Nephron progenitor cell (in vitro differentiated cells): ENCODE data around the gene ABCA2.

Experiments
- DNase-seq: peaks from one replicate; pipeline ENCODE4 v3.0.0; 2021
- H3K27ac Mint-ChIP-seq: 2 replicates; pipeline ENCODE4 v1.8.0; 2021; ENCODE audit warnings: mild to moderate bottlenecking, moderate library complexity, mixed read lengths
- H3K27me3 Mint-ChIP-seq: 2 replicates; pipeline ENCODE4 v1.8.0; 2021; ENCODE audit warnings: mild to moderate bottlenecking, low read depth, mixed read lengths; ENCODE audit not compliant: poor library complexity
- H3K36me3 Mint-ChIP-seq: 2 replicates; pipeline ENCODE4 v1.8.0; 2021; ENCODE audit warnings: low read depth, mixed read lengths
- H3K4me1 Mint-ChIP-seq: 2 replicates; pipeline ENCODE4 v1.8.0; 2021; ENCODE audit warnings: mixed read lengths
- H3K4me3 Mint-ChIP-seq: 2 replicates; pipeline ENCODE4 v1.8.0; 2021; ENCODE audit warnings: mild to moderate bottlenecking, moderate library complexity, mixed read lengths
- H3K9me3 Mint-ChIP-seq: 2 replicates; pipeline ENCODE4 v1.8.0; 2021; ENCODE audit warnings: mild to moderate bottlenecking, moderate library complexity, mixed read lengths
- CTCF ChIP-seq: fragments of 200-600 bp; sonication (generic); IDR thresholded peaks from 2 replicates; pipeline ENCODE4 v1.5.0; 2021; ENCODE audit warnings: antibody characterized with exemption

Gene ABCA2

DNA sequence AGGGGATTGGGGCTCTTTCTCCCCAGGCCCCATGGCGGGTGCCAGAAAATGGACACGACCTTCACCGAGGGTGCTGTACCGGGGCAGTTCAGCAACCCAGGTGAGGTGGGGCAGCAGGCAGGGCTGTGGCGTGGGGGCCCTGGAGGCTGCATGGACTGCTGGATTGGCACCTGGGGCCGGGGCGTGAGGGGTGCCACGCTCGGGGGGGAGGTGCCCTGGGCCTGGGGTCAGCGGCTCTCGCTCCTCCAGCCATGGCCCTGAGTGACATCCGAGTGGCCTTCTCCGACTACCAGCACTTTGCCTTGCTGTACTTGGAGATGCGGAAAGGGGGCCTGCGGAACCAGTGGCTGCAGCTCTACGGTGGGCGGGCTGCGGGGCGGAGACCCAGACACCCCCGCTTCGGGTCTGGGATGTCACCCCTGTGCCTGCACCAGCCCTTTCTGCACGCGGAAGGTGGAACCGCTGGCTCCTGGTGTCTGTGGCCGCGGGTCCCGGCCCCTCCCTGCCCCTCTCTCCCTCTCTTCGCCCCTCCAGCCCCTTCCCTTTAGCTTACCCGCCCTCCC, 43.5 kb downstream of the ABCA2 start:
- peaks cover 29% of the 10 kb centered on the region for H3K27me3 Mint-ChIP-seq
- no peaks in the 10 kb centered on the region for H3K36me3 Mint-ChIP-seq
- H3K27ac Mint-ChIP-seq = no peak overlapping the region
- H3K4me3 Mint-ChIP-seq = no peak overlapping the region
- H3K4me1 Mint-ChIP-seq = peaks cover 32% of the 10 kb centered on the region
- no peak for TF ChIP-seq CTCF
- no peak for DNase-seq
- H3K9me3 Mint-ChIP-seq = no peaks in the 10 kb centered on the region

DNA sequence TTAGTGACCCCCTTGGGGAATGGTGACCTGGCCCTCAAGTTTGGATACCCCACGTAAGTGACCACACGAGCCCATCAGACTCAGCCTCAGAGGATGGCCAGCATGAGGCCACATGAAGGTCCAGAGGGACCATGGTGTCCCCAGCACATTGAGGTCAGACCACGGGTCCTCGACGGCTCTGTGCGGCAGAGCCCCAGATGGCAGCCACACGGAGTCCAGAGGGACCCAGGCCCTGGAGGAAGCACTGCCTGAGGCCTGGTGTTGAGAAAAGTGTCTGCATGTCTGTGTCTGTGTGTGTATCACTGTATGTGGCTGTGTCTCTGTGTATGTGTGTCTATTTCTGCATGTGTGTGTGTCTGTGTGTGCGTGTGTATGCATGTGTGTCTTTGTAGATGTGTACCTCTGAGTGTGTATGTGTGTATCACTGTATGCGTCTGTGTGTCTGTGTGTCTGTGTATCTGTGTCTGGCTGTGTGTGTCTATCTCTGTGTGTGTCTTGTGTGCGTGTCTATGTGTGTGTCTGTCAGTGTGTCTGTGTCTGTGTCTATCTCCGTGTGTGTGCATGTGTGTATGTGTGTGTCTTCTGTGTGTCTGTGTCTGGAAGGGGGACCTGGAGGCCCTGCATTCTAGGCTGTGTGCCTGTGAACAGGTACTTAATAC, 44.3 kb downstream of the ABCA2 start:
- no peak for TF ChIP-seq CTCF
- H3K4me3 Mint-ChIP-seq = peak overlapping the region; percentile 0
- no peaks in the 10 kb centered on the region for H3K9me3 Mint-ChIP-seq
- H3K36me3 Mint-ChIP-seq = no peaks in the 10 kb centered on the region
- no peak overlapping the region for H3K27ac Mint-ChIP-seq
- peaks cover 27% of the 10 kb centered on the region for H3K27me3 Mint-ChIP-seq
- DNase-seq = no peak
- H3K4me1 Mint-ChIP-seq = peaks cover 24% of the 10 kb centered on the region

- Mint-ChIP-seq H3K9me3 (no peaks in the 10 kb centered on the region), H3K27ac (no peak overlapping the region)
Observed at GRCh38 chr9:136983167-136983566, 44.9 kb downstream of the ABCA2 start.

DNA sequence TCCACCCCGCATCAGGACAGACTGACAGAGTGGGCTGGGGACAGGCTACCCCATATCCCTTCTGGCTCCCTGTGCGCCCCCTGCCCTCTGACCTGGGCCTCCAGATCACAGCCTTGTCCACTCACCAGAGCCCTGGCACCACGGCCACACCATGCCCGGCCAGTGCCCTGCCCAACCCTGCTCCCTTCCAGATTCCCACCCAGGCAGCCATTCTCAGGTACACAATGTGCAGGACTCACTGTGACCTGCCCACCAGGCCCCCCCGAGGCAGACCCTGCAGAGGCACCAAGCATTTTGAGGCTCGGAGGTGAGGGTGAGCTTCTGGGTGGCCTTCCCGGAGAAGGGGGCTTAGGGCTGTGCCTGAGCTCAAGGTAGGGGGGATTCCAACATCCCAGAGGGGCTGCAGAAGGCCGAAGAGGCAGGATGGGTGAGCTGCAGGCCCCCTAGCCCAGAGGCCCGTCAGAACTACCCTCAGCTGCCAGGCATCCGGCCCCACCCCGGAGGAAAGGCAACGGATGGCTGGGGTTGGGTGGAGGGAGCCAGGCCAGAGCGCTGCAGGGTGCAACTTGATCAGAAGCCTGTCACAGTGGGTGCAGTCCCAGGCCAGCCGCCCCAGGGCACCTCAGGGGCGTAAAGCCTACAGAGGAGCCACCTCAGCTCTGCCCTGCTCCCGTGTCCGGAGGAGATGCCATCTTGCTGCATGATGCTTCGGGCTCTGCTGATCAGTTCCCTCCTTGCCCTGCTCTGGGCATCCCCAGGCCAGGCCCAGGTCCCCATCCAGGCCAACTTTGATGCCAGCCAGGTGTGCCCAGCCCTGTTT, 45.6 kb downstream of the ABCA2 start, which contains the start of gene LCNL1:
Gene LCNL1, plus strand, starts transcription at position 762 of the 820 bp plus-strand sequence. CDS start 594 bp downstream, outside the sequence.
- Mint-ChIP-seq H3K4me3 (no peak within 1 kb of the TSS), H3K9me3 (no peaks in the 10 kb centered on the region), H3K27ac (no peak within 1 kb of the TSS), H3K4me1 (peaks cover 15% of the 10 kb centered on the region), H3K36me3 (no peaks in the 10 kb centered on the region), H3K27me3 (peaks cover 21% of the 10 kb centered on the region)
- TF ChIP-seq CTCF = no peak
- no peak for DNase-seq

More at GRCh38 chr9:136983167-136983566, 44.9 kb downstream of the ABCA2 start:
- Mint-ChIP-seq H3K4me1 (peaks cover 20% of the 10 kb centered on the region), H3K36me3 (no peaks in the 10 kb centered on the region), H3K27me3 (peaks cover 23% of the 10 kb centered on the region), H3K4me3 (no peak overlapping the region)
- no peak for DNase-seq
- no peak for TF ChIP-seq CTCF

GRCh38 chr9:136981588-136982231, 46.3 kb downstream of the ABCA2 start:
- no peak overlapping the region for H3K27ac Mint-ChIP-seq
- DNase-seq = peak; percentile 7
- H3K9me3 Mint-ChIP-seq = no peaks in the 10 kb centered on the region
- H3K27me3 Mint-ChIP-seq = peaks cover 22% of the 10 kb centered on the region
- H3K36me3 Mint-ChIP-seq = no peaks in the 10 kb centered on the region
- peaks cover 15% of the 10 kb centered on the region for H3K4me1 Mint-ChIP-seq
- no peak for TF ChIP-seq CTCF
- H3K4me3 Mint-ChIP-seq = no peak overlapping the region
